Left forelimb (tissue), 1 donor: ENCODE results near the gene RNF14.

Source experiments
- DNase-seq: peaks from one replicate; pipeline ENCODE4 v3.0.0-alpha.2; 2018; ENCODE audit warnings: low spot score

RNF14 gene

DNA sequence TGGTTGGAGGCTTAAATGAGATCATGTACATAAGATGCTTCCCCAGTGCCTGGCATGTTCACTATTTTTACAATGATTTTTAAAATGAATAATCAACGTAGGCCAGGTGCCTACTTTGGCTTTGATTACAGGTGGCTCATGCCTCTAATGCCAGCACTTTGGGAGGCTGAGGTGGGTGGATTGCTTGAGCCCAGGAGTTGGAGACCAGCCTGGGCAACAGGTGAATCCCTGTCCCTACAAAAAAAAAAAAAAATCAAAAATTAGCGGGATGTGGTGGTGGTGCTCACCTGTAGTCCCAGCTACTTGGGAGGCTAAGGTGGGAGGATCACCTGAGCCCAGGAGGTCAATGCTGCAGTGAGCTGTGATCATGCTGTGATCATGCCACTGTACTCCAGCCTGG is 20.1 kb upstream of the RNF14 start:
- no peak for DNase-seq

DNA sequence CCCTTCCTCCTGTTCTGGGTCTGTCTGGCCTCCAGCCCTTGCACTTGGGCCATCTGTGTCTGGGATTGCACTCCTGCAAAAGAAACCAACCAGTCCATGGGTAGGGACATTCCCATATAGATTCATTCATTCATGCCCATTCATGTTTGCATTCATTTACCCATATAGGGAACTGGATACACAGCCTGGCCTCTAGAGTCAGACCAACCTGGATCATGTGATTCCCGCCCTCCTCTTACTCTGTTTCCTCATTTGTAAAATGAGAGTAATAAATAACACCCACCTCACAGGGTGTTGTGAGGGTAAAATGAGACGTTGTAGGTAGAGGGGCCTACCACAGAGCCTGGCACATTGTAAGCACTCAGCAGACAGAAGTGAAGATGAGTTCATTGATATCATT is 19.4 kb upstream of the RNF14 start:
- DNase-seq = no peak

DNA sequence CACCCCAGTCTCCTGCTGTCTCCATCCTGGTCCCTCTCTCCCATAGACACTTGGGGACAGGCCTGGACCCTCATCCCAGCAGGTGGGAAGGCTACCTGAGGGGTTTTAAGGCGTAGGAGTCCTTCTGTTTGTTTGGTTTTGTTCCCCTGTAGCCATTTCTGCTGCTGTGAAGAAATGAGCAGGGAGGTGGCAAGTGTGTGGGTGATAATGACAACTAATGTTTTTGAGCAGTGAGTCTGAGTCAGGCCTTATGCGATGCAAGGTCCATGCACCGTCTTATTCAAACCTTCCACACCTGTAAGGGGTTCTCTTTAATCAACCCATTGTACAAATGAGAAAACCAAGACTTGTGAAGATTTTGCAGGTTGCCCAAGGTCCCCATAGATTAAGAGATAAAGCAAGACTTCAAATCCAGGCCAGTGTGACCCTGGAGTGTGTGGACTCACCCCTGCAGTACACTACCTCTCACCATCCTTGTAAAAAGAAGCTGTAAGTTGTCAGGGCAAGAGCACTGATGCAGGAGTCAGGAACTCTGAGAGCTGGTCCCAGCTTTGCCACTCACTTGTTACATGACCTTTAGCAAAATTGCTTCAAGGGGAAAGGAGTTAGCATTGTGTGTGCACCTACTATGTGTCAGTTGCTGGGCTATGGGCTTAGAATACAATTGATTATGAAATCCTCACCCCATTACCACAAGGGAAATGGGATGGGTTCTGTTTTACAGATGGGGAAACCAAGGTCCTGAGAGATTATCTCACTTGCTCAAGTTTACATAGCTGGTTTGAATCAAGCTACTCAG is 18.5 kb upstream of the RNF14 start:
- no peak for DNase-seq

DNA sequence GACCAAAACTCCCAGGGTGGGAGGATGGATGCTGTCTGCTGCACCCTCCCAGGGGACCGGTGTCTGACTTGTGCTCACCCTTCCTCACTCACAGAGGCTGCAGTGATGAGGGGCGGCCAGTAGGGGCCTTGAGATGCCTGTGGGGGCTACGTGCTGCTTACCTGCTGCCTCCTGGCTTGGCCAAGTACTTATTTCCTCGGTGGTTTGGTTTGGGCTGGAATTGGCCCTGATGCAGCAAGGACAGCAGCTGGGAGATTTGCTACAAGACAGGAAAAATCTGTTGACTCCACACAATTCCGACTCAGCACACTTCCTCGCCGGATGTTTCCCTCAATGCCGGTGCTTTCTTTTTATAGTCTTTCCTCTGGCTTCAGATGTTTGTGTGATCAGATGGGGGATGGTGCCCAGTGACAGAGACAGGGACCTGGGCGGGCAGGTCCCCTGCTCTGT is 17.5 kb upstream of the RNF14 start:
- no peak for DNase-seq

DNA sequence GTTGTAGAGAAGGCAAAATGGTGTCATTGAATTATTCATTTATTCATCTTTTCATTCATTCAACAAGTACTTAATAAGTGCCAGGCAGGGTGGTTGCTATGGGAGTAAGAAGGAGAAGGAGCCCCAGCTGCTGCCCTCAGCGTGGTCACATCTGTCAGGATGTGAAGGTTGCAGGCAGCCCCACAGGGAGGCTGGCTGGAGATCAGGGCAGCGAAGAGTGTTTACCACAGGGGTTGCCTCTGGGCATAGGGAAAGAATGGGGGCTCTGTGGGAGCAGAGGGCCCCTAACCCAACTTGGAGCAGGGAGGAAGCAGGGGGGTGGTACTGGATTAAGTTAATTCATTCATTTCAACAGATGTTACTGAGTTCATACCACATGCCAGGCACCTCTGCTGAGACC is 16.9 kb upstream of the RNF14 start:
- DNase-seq = no peak

DNA sequence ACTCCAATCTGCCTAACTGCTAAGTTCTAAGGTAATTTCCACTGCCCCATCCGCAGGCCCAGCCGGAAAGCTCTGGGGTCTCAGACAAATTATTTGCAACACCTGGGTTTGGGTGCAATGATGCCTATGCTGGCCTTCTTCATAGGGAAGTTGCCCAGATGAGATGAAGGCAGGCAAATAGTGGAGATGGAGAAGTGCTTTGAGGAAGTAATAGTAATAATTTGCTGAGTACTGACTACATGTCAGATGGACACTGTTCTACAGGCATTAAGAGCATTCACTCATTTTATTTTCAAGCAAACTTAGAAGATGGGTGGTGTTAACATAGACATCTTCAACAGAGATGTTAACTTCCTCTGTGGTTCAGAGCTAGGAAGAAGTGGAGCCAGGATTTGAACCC is 14.7 kb upstream of the RNF14 start:
- no peak for DNase-seq

DNA sequence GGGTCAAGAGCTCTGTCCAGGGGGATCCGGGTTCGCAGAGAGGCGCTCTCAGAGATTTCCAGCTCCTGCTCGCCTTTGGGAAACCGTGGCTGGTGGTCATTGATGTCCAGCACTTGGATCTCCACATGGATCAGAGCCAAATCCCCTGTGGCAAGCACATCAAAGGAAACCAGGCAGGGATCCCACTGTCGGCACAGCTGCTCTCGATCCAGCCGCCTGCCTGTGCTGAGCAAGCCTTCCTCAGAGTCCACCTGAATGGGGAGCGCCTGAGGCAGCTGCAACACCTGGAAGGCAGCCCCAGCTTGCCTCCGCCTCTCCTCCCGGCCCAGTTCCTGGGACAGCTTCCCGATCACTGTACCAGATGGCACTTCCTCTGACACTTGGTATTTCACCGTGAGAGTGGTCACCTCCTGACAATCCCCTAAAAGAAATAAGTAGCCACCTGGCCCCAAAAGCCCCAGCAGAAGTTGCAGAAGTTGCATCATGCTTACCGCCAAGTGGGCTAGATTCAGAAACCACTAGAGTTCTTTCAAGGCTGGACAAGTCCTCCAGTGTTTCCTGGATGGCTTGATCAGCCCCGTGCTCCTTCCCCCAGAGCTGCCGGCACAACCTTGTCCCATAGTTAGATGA is 11.4 kb upstream of the RNF14 start:
- DNase-seq = no peak

DNA sequence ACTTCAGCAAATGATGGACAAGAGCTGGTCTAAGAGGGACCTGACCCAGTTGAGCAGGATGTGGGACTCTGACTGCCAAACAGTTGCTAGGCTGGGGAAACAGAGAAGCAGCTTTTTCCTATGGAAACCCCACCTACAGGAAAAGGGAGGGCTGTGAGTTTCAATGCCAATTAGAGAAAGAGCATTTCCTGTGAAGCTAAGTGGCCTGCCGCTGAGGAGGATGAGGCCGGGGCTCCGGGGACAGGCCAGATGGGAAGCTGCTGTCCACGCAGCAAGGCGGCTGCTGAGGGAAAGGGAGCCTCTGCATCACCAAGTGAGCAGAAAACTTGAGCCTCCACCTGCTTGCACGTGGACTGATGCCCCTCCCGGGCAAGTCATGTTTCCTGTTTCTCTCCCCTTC is 10.8 kb upstream of the RNF14 start, which contains the start of gene PCDH12:
Gene PCDH12 (minus strand): TSS at position 90 of the 400 bp plus-strand sequence. CDS start 351 bp downstream, outside the sequence.
- peak; percentile 81 for DNase-seq

DNA sequence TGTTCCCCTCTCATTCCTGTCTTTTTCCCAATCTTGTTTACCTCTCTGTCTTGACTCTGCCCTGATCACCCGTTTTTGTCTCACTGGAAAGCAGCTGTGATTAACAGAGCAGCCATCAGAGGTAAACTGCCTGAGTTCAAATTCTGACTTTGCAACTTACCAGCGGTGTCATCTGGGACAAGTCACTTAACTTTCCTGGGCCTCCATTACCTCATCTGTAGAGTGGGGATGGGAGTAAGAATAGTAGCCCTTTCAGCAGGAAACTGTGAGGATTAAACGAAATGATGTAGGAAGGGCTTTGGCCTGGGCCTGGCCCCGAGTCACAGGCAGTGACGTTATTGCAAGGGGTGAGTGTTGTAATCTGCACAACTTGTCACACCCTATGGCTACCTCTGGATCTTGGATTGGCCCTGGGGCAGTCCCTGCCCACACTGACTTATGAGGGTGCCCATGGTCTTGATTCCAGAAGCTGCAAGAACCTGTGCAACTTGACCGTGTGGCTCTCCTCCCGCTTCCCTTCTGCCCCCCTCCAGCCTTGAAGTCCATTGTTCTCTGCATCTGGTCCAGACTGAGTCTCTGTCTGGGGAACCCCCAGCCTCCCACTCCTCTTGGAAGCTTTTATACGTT is 10.2 kb upstream of the RNF14 start:
- DNase-seq = no peak

DNA sequence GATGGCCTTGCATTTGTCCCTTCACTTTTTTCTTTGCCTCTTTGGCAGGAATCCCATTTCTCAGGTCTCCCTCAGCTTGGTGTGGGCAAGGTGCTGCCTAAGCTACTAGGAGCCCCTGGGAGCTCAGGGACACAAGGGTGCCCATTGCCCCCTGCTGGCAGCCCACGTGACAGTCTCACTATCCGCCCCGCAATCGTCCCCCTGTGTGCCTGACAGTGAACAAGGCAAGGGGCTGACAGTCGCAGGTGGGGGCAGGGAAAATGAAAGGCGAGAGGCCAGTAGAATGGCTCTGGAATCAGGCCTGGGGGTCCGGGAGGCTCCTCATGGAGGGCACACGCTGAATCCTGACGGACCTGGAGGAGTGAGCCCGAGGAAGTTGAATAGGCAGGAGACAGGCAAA is 8.9 kb upstream of the RNF14 start:
- no peak for DNase-seq

DNA sequence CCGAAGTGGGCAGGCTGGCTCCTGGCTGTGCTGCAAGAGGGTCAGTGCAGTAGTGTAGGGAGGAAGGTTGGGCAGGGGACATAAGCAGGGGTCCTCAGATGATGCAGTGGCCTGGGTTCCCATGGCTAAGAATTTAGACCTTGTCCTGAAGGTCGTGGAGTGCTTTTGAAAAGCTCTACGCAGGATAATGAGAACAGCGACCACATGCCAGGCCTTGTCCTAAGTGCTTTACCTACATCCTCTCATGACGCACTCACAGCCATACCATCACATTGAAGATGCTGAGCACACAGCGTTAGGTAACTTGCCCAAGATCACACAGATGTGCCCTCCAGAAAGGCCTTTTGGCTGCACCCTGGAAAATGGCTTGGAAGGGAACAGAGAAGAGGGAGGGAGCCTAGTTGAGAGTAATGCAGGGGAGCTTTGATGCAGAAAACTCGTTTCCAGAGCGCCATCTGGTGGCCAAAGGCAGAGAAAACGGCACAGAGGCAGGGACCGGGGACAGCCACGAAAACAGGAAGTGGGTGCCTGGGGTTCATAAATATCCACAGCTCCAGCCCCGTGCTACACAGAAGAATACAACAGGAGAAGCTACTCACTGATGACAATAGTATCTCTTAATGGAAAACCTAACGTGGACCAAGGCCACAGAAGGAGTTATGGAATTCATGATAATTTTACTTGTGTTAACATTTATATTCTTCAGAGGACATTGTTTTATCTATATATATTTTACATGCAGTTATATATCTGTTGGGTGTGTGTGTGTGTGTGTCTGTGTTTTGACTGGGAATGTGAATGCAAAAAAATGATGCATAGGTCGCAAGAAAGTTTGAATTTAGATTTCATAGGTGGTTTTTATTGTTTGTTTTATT is 8.2 kb upstream of the RNF14 start:
- DNase-seq = peak; percentile 89

DNA sequence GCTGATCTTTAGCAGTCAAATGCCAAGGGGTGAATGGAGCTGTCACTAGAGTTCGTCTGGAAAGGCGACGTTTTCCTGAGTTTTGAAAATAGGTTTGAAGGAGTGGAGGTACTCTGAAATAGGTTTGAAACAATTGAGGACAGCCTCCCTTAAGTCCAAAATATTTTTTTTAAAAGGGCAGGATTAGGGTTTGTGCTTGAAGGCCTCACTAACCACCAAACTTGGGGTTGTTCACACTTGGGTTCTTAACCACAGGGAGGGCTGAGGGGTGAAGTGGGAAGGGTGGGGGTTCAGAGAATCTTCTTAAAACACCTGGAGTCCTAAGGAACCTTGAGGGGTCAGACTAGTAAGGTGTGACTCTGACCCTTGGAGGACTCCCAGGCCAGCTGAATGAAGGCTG is 7.4 kb upstream of the RNF14 start:
- no peak for DNase-seq

DNA sequence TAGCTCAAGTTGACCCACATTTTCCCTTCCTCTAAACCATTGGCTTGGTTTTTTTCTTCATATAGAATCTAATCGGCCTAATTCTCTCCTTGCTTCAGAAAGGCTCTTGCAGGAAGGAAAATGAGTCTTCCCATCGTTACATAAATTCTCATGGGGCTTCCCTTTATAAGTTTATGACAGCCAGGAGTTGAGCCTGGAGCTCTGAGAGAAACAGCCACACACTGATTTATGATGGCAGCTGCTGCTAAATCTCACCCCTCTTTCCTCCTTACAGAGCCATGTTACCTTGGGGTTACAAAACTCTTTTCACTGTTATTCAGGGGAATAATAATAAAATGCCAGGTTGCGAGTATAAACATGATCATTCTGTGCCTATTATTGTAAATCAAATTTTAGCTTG is 5.2 kb upstream of the RNF14 start:
- no peak for DNase-seq

DNA sequence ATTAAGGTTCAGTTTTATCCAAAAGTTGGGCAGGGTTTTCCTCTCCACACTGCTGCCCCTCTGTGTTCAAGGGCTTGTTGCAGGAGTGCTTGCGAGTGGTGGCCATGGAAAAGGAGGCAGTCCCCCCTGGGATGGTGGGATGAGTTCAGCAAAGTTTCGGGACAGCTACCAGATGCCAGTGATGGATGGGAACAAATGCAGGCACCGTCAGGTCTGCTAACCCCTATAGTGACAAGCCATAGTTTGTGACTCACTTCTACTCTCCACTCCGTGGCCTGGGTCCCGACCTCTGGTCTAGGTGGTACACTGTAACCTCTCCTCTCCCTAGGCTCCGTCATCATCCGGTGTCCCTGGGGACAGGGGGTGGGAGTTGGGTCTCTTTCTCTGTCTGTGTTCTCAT is 3.8 kb upstream of the RNF14 start:
- no peak for DNase-seq

DNA sequence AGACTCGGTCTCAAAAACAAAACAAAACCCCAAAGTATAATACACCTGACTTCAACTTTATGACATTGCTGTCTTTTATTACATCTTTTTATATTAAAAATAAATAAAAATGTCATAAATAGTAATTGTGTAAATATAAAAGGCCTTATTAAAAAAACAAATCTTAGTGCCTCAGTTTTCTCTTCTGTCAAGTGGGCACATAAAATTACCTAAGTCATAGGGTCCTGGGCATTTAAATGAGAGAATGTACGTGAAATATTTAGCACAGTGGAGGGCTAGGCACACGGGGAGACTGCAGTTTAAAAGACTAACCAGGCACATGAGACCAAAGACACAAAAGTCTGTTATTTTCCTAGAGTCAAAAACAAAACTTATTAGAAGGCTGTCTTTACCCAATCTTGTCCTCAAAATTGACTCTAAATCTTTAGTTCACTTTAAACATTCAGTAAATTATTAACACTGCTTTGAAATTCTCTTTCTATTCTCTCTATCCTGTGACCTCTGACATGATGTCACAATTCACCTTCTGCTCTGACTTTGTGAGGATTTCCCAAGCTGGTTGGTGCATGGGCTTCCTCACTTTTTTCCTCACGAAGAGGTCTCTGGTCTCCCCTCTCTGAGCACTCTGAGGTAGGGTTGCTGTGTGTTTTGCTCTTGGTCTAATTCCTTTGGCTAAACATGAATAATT is 2.5 kb upstream of the RNF14 start:
- no peak for DNase-seq

DNA sequence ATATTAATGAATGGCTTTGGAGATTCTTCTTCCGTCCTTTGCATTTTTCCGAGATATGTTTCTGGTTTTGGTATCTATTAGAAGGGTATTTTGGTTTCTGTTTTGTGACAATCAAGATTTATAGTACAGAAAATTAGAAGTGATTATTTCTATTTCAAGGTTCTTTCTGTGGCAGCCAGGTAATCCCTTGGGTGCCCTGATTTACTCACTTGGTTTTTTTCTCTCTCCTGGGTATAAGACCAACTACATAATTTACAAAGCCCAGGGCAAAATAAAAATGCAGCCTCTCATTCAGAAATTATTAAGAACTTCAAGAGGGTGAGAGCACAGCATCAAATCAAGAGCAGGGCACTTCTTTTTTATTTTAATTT is 2.0 kb upstream of the RNF14 start:
- no peak for DNase-seq

DNA sequence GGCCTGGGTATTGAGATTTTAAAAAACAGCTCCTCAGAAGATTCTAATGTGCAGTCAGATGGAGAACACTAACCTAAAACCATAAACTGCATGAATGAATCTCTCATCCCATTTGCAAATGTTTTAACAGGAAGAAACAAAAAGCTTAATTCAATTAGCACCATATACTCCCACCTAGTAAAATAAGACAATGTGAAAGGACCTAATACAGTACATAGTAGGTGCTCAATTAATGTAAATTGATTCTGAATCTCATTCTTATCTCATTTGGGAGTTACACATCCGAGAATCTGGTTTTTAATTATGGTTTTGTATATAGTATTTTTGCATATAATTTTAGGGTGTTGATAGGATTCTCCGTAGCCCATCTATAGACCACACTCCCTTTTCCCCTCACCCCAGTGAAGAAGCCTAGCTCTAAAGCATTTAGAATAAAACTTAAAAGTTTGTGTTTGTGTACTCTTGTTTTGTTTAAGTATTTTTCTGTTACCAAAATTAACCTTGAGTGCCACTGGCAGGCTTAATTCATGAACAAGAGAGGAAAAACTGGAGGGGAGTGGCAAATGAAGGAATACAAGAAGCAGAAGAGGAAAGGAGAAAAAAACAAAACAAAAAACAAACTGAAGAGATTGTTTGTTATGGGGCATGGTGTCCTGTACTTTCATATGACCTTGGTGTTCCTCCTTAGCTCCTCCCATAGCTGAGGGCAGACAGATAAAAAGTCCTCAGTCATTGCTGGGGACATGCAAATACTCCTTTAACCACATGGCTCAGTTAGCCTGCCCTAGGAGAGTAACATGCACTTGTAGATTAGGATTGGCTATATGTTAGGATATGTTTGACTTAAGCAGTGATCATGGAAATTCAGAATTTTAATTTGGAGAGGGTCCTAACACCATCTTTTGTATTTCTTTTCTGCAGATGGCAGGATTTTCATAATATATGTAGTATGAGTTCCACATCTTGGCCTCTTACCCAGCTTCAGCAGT is 1.2 kb downstream of the RNF14 start:
- no peak for DNase-seq

DNA sequence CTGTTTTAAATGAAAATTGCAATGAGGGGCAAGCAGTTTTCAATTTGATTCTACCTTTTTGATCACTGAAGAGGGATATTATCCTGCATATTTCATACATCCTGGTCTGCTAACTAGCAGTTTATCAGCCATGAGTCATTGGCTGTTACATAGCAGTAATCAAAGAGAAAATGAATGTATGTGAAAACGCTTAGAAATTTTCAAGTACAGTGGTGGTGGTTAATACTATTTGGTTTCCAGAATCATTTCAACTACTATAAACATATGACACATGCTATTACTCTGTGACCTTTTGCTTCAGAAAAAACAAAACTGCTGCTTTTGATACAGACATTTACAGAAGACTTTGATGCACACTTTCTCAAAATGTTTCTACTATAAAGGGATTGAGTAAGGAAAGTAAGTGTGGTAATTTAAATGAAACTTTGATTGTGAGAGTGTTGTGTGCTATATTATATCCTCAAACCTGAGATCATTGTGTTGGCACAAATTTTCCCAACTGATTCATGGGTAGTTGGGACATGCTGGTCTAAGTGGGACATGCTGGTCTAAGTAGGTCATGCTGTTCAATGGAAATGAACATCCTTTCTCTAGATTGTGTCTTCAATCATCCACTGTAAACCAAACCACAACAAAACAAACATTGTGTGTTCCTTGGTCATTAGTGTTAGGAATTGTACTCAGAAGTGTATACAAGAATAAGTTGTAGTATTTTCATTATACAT is 5.1 kb downstream of the RNF14 start:
- no peak for DNase-seq

DNA sequence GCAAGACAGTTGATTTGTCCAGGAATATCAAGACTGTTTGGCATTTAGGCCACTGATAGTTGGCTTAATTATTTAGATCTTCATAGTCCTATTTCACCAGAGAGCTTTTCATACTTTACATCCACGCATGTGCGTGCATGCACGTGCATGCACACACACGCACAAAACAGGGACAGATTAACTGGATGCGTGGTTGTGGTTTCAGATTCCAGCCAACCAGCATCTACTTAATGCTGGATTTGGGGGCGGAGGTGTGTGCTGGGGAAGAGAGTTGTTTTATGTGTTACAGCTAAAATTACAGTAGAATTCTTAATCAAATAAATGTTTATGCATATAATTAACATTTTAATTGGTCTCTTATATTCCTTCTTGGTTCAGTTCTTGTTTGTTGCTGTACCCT is 7.3 kb downstream of the RNF14 start:
- DNase-seq = no peak

DNA sequence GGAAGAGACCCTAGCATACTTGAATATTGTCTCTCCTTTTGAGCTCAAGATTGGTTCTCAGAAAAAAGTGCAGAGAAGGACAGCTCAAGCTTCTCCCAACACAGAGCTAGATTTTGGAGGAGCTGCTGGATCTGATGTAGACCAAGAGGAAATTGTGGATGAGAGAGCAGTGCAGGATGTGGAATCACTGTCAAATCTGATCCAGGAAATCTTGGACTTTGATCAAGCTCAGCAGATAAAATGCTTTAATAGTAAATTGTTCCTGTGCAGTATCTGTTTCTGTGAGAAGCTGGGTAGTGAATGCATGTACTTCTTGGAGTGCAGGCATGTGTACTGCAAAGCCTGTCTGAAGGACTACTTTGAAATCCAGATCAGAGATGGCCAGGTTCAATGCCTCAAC is 9.5 kb downstream of the RNF14 start:
- no peak for DNase-seq
